Hepatocyte (in vitro differentiated cells): ENCODE results near the gene TTC28.

Source experiments
- CTCF ChIP-seq: fragments of 200-600 bp; sonication (generic); IDR thresholded peaks from 2 replicates; pipeline ENCODE4 v1.5.1; 2016; ENCODE audit warnings: antibody characterized with exemption, mild to moderate bottlenecking; ENCODE audit not compliant: poor library complexity
- EZH2phosphoT487 ChIP-seq: fragments of 200-600 bp; sonication (generic); IDR thresholded peaks from one replicate; pipeline ENCODE4 v1.6.1; 2018; ENCODE audit warnings: antibody characterized with exemption, mild to moderate bottlenecking, low read depth, moderate library complexity; ENCODE audit not compliant: unreplicated experiment, severe bottlenecking

- TF ChIP-seq CTCF (no peak), EZH2phosphoT487 (no peak)
Observed at GRCh38 chr22:28406246-28406645, 273.4 kb downstream of the TTC28 start.
